Nephron (organoid): Measurements from ENCODE around the gene CAVIN1.
"Not testable (repeated sequence)": the region's sequence is repeated elsewhere in the genome, so short reads cannot be mapped to it uniquely, and the experiment has no call there.

Experiments
- H3K27ac Mint-ChIP-seq, 3 experiments: 2 replicates each; pipeline ENCODE4 v1.8.0; 2020; ENCODE audit warnings: mixed read lengths in 3 of 3, mild to moderate bottlenecking in 2 of 3, moderate library complexity in 1 of 3
- H3K27me3 Mint-ChIP-seq: 2 replicates; pipeline ENCODE4 v1.8.0; 2021; ENCODE audit warnings: low read depth, mild to moderate bottlenecking, moderate library complexity, mixed read lengths
- H3K36me3 Mint-ChIP-seq: 2 replicates; pipeline ENCODE4 v1.8.0; 2020; ENCODE audit warnings: low read depth, mixed read lengths
- H3K4me1 Mint-ChIP-seq: 2 replicates; pipeline ENCODE4 v1.8.0; 2020; ENCODE audit warnings: mixed read lengths
- H3K4me3 Mint-ChIP-seq, 3 experiments: 2 replicates each; pipeline ENCODE4 v1.8.0; 2020; ENCODE audit warnings: mild to moderate bottlenecking in 3 of 3, mixed read lengths in 3 of 3, moderate library complexity in 2 of 3
- H3K9me3 Mint-ChIP-seq: 2 replicates; pipeline ENCODE4 v1.8.0; 2020; ENCODE audit warnings: mixed read lengths
- CTCF ChIP-seq, 3 experiments: fragments of 200-600 bp; sonication (generic); IDR thresholded peaks; one replicate each; pipeline ENCODE4 v1.5.0; 2021; ENCODE audit warnings: antibody characterized with exemption in 3 of 3; ENCODE audit not compliant: unreplicated experiment in 3 of 3

Gene CAVIN1

DNA sequence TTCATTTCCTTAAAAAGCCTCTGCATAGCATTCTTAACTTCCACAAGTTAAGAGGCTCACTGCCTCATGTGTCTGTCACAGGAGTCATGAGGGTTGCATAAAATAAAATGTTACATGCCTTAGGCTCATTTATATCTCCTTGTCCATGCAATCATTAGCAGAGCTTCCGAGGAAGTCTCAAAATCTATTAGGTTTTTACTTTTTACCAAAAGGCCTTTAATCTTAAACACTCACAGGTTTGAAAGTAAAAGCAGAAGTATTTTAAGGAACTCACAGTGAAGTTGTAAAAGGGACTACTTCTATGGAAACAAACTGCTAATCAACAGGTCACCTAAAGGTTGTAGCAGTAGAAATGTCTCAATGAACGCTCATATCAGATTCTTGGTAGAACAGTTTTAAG lies 30.4 kb upstream of the CAVIN1 start:
- Mint-ChIP-seq H3K27ac (no peak overlapping the region), H3K27me3 (no peaks in the 10 kb centered on the region), H3K36me3 (no peaks in the 10 kb centered on the region), H3K4me1 (peaks cover 16% of the 10 kb centered on the region), H3K9me3 (peaks cover 3% of the 10 kb centered on the region), H3K4me3 (no peak overlapping the region)
- no peak for TF ChIP-seq CTCF (IDR thresholded peaks at IDR 0.05; ENCODE audit: unreplicated experiment in 3 of 3)

DNA sequence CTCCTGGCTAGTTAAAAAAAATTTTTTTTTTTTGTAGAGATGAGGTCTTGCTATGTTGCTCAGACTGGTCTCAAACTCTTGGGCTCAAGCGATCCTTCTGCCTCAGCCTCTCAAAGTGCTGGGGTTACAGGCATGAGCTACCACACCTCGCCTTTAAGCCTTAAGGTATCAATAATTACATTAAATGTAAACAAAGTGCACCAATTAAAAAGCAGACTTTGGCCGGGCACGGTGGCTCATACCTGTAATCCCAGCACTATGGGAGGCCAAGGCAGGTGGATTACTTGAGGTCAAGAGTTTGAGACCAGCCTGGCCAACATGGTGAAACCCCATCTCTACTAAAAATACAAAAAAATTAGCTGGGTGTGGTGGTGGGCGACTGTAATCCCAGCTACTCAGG lies 28.2 kb upstream of the CAVIN1 start:
- H3K4me3 Mint-ChIP-seq, H3K4me1 Mint-ChIP-seq, H3K27me3 Mint-ChIP-seq, H3K27ac Mint-ChIP-seq, H3K36me3 Mint-ChIP-seq, H3K9me3 Mint-ChIP-seq: not testable (repeated sequence)

GRCh38 chr17:42449838-42450237 lies 26.8 kb upstream of the CAVIN1 start:
- H3K27me3 Mint-ChIP-seq, H3K36me3 Mint-ChIP-seq, H3K27ac Mint-ChIP-seq, H3K9me3 Mint-ChIP-seq, H3K4me1 Mint-ChIP-seq, H3K4me3 Mint-ChIP-seq: not testable (repeated sequence)

DNA sequence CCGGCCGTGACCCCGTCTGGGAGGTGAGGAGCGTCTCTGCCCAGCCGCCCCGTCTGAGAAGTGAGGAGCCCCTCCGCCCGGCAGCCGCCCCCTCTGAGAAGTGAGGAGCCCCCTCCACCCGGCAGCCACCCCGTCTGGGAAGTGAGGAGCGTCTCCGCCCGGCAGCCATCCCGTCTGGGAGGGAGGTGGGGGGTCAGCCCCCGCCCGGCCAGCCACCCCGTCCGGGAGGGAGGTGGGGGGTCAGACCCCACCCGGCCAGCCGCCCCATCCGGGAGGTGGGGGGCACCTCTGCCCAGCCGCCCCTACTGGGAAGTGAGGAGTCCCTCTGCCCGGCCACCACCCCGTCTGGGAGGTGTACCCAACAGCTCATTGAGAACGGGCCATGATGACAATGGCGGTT lies 26.1 kb upstream of the CAVIN1 start:
- not testable (repeated sequence) for H3K27ac Mint-ChIP-seq, H3K9me3 Mint-ChIP-seq, H3K36me3 Mint-ChIP-seq, H3K4me3 Mint-ChIP-seq, H3K4me1 Mint-ChIP-seq, H3K27me3 Mint-ChIP-seq

GRCh38 chr17:42442196-42442565 lies 19.1 kb upstream of the CAVIN1 start:
- TF ChIP-seq CTCF (IDR thresholded peaks at IDR 0.05; ENCODE audit: unreplicated experiment in 3 of 3) = no peak
- Mint-ChIP-seq H3K36me3 (no peaks in the 10 kb centered on the region), H3K4me1 (no peaks in the 10 kb centered on the region), H3K27me3 (peaks cover 7% of the 10 kb centered on the region), H3K27ac (no peak overlapping the region), H3K4me3 (no peak overlapping the region), H3K9me3 (no peaks in the 10 kb centered on the region)

DNA sequence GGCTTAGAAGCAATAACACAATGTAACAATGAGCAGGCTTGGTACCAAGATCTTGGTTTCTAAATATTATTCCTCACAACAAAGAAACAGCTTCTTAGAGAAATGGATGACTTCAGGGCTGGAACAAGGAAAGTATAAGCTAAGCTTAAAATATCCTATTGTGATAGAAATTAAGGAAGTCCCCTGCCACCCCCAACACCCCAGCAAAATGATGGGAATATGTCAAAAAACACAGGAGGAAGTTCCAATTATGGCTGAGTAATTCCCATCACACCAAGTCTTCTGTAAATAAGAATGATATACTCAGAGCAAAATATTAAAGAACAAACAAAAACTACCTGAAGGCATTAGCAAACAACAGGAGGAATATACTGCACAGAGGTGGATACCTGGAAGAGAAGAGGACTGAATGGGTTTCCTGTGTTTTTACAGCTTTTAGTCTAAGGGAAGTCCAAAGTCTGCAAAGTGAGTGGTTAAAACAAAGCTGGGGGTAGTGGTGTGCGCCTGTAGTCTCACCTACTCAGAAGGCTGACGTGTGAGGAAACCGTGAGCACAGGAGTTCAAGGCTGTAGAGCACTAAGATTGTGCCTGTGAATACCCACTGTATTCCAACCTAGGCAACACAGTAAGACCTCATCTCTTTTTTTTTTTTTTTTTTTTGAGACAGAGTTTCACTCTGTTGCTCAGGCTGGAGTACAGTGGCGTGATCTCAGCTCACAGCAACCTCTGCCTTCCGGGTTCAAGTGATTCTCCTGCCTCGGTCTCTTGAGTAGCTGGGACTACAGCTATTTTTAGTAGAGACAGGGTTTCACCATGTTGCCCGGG lies 18.5 kb upstream of the CAVIN1 start:
- TF ChIP-seq CTCF (IDR thresholded peaks at IDR 0.05; ENCODE audit: unreplicated experiment in 3 of 3) = no peak
- H3K27ac Mint-ChIP-seq = peak overlapping the region in 1 of 3 experiments; percentile 6
- H3K36me3 Mint-ChIP-seq = no peaks in the 10 kb centered on the region
- peaks cover 7% of the 10 kb centered on the region for H3K27me3 Mint-ChIP-seq
- no peaks in the 10 kb centered on the region for H3K9me3 Mint-ChIP-seq
- no peaks in the 10 kb centered on the region for H3K4me1 Mint-ChIP-seq
- H3K4me3 Mint-ChIP-seq = no peak overlapping the region

DNA sequence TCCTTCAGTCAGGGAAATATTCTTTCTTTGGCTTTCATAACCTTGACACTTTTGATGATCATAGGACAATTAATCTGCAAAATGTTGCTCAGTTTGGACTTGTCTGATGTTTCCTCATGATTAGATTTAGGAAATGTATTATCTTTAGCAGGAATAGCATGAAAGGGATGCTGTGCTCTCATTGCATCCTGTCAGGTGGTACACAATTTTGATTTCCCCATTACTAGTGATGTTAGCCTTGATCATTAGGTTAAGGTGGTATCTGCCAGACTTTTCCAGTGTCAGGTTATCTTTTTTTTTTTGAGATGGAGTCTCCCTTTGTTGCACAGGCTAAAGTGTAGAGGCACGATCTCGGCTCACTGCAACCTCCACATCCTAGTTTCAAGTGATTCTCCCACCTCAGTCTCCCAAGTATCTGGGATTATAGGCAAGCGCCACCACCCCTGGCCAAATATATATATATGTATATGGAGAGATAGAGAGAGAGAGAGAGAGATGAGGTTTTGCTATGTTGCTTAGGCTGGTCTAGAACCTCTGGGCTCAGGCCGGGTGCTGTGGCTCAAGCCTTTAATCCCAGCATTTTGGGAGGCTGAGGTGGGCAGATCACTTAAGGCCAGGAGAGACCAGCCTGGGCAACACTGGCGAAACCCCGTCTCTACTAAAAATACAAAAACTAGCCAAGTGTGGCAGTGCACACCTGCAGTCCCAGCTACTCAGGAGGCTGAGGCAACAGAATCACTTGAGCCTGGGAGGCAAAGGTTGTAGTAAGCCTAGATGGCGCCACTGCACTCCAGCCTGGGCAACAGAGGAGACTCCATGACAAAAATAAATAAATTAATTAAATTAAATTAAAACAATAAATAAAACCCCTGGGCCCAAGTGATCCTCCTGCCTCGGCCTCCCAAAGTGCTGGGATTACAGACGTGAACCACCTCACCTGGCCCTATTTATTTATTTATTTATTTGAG lies 15.8 kb upstream of the CAVIN1 start:
- Mint-ChIP-seq H3K4me3 (no peak overlapping the region), H3K9me3 (no peaks in the 10 kb centered on the region), H3K36me3 (no peaks in the 10 kb centered on the region), H3K27ac (no peak overlapping the region), H3K27me3 (peaks cover 7% of the 10 kb centered on the region), H3K4me1 (no peaks in the 10 kb centered on the region)
- TF ChIP-seq CTCF (IDR thresholded peaks at IDR 0.05; ENCODE audit: unreplicated experiment in 3 of 3) = peak in 1 of 3 experiments; percentile 25
